ENCODE data around the gene NDN. TPM values are rescaled to one million over a fixed set of nuclear protein-coding genes. Genes with fewer than 3 reads are reported as not detected.
"Not testable (repeated sequence)": the region's sequence is repeated elsewhere in the genome, so short reads cannot be mapped to it uniquely, and the experiment has no call there.

NDN gene
- total and polyA plus RNA-seq, 2 of the 4 experiments (the other 2 are of a cell fraction) = 40.1 to 72.4 TPM

GRCh38 chr15:23713874-23714656, 27.0 kb upstream of the NDN start:
- H4K5ac ChIP-seq (ENCODE audit: low read depth, low read length); H2AFZ ChIP-seq (replicated peaks; ENCODE audit: low read length, poor library complexity); H3K9me1 ChIP-seq (ENCODE audit: insufficient read depth, low read length); H2BK120ac ChIP-seq (ENCODE audit: low read depth, low read length); H3K4me3 ChIP-seq (ENCODE audit: insufficient read depth, low read depth, low read length); H2AK9ac ChIP-seq (replicated peaks; ENCODE audit: low read depth, low read length, poor library complexity); H2BK15ac ChIP-seq (ENCODE audit: low read depth, low read length); H3K27ac ChIP-seq (ENCODE audit: insufficient read depth, low read length); CTCF ChIA-PET; intact Hi-C loops (cut with micrococcal nuclease); H3K9me3 ChIP-seq (ENCODE audit: control insufficient read depth, insufficient read depth, low read length); H3K4me1 ChIP-seq (ENCODE audit: control insufficient read depth, insufficient read depth, low read length); dilution Hi-C loops (cut with HindIII; ENCODE audit: low sequenced_read_pairs, unreplicated experiment); H3K9ac ChIP-seq (ENCODE audit: low read depth, low read length); H3K56ac ChIP-seq (ENCODE audit: extremely low read depth, insufficient read depth, low read length); in situ Hi-C loops (cut with MboI; ENCODE audit: low sequenced_read_pairs); H3K18ac ChIP-seq (ENCODE audit: low read depth, low read length); H3K36me3 ChIP-seq (ENCODE audit: control insufficient read depth, insufficient read depth, low read length); ATAC-seq (ENCODE audit: low read depth); H4K20me1 ChIP-seq (ENCODE audit: insufficient read depth, low read length); H3K14ac ChIP-seq (replicated peaks; ENCODE audit: low read depth, low read length); H2BK20ac ChIP-seq (ENCODE audit: low read depth, low read length); DNase-seq; H3K79me1 ChIP-seq (ENCODE audit: low read depth in 1 of 2, low read length in 2 of 2); H3K4me2 ChIP-seq (ENCODE audit: low read depth, low read length); H4K8ac ChIP-seq (ENCODE audit: low read depth in 2 of 2, low read length in 2 of 2); H2AK5ac ChIP-seq (ENCODE audit: low read depth, low read length); POLR2A ChIA-PET (ENCODE audit: unreplicated experiment); H4K91ac ChIP-seq (ENCODE audit: insufficient read depth, low read depth, low read length); H3K4ac ChIP-seq (ENCODE audit: low read depth, low read length); H2BK5ac ChIP-seq (ENCODE audit: low read depth, low read length, poor library complexity, severe bottlenecking); H3K23ac ChIP-seq (ENCODE audit: low read depth, low read length); BruUV-seq (replicated peaks); H3K27me3 ChIP-seq (ENCODE audit: control insufficient read depth, insufficient read depth, low read length): not testable (repeated sequence)
- WGBS, 2 experiments (ENCODE audit: extremely low coverage in 2 of 2, insufficient read length in 1 of 2) = no CpG with 5 or more reads among the region's 28 CpGs

All from IMR-90 (cell line).